Ovary (tissue), 9 donors: ENCODE measurements around the gene ADAMTS12. TPM values are rescaled to one million over a fixed set of nuclear protein-coding genes. Genes with fewer than 3 reads are reported as not detected.

Experiments
- DNase-seq, 5 donors: peaks; one replicate each; pipeline ENCODE4 v3.0.0-alpha.2; 2019 to 2020
- H3K27ac ChIP-seq, 2 donors: fragments of 200-600 bp; one replicate each; pipeline versions ENCODE4 v1.5.1 to v1.8.0; 2019 to 2022
- H3K27me3 ChIP-seq: fragments of 200-600 bp; one replicate; pipeline ENCODE4 v1.8.0; 2022
- H3K36me3 ChIP-seq: fragments of 200-600 bp; sonication (generic); one replicate; pipeline ENCODE4 v1.5.1; 2019
- H3K4me1 ChIP-seq: one replicate; pipeline ENCODE4 v1.8.1; 2013; ENCODE audit warnings: mild to moderate bottlenecking, moderate library complexity; ENCODE audit not compliant: insufficient read depth
- H3K4me3 ChIP-seq: fragments of 200-600 bp; sonication (generic); one replicate; pipeline ENCODE4 v1.5.1; 2017
- H3K9me3 ChIP-seq, 2 donors: fragments of 200-600 bp in 1 of 2; sonication (generic) in 1 of 2; one replicate each; pipeline versions ENCODE4 v1.5.1 to v1.8.1; 2013 to 2019; ENCODE audit warnings: mild to moderate bottlenecking in 1 of 2, moderate library complexity in 1 of 2
- EP300 ChIP-seq: sonication (generic); formaldehyde crosslinking; IDR thresholded peaks from one replicate; pipeline ENCODE4 v1.6.1; 2017; ENCODE audit warnings: antibody characterized with exemption
- POLR2A ChIP-seq: fragments of 450-650 bp; IDR thresholded peaks from one replicate; pipeline ENCODE4 v1.6.1; 2017; ENCODE audit warnings: antibody characterized with exemption, mild to moderate bottlenecking, moderate library complexity
- WGBS, 3 donors: extraction: QIAGEN DNeasy Blood & Tissue Kit in 1 of 3; methylation state at CpG; one replicate each; pipeline versions ENCODE4 v1.1.5 to v1.1.7; 2013 to 2017; 5-methylcytosine and 5-hydroxymethylcytosine counted together
- intact Hi-C, 4 donors: fragments of 100-400 bp; cut with DNase I; formaldehyde crosslinking; loops; one replicate each; pipeline versions ENCODE4 v1.11.0 to v1.15.1; 2022 to 2023
- polyA plus RNA-seq, 2 donors: library from polyadenylated mRNA; stranded (reverse); fragments of 200-250 nt in 1 of 2; fragments of 350-450 nt in 1 of 2; fragmentation: Illumina TruSeq in 1 of 2; extraction: RNeasy Lipid Tissue Mini Kit (QIAGEN cat#74804) in 1 of 2; gene quantifications; one replicate each; pipeline ENCODE4 v1.2.3, GENCODE V29; 2013 to 2014
- total RNA-seq, 7 donors: library from RNA; depleted of rRNA in 2 of 7; stranded (reverse); fragments of >200 nt in 2 of 7; fragmentation: NEBNext Ultra II Directional in 3 of 7; extraction: Animal tissue kit (Norgen Biotek cat#: 25700) in 3 of 7; gene quantifications; one replicate each; pipeline versions ENCODE4 v1.1.0 to v1.2.4, GENCODE V29; 2016 to 2023
- TF ChIP-seq, protein P1 (sequence below), 3 donors: fragments of 450-650 bp in 2 of 3; fragments of 200-600 bp in 1 of 3; IDR thresholded peaks; one replicate each; pipeline versions ENCODE4 v1.5.1 to v1.8.0; 2016 to 2022; ENCODE audit warnings: antibody characterized with exemption in 3 of 3, mild to moderate bottlenecking in 1 of 3
- donor health status: DM: no; HTN: no; CAD: no; lungs with moderate emphysema.
- donor health status: DM: no; HTN: no; CAD: no.
- donor health status: Bipolar disorder and iron deficiency.
- donor health status: DM: yes; HTN: yes; CAD: no.
- donor health status: DM: no; HTN: no; CAD: no.
- donor health status: DM: yes; HTN: yes; CAD: no.

The ADAMTS12 gene
- total and polyA plus RNA-seq, 9 donors: 2.9 to 9.8 (median 5.5) TPM

DNA sequence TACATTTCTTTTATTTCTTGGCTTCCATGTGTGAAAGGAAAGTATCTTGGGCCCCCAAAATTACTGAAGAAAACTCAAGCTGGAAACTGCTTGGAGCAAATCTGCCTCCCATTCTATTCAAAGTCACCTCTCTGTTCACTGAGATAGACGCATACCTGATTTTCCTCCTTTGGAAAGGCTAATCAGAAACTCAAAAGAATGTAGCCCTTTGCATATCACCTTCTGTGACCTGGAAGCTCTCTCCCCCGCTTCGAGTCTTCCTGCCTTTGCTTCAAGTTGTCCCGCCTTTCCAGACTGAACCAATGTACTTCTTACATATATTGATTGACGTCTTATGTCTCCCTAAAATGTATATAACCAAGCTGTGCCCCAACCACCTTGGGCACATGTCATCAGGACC is 39.3 kb upstream of the ADAMTS12 start:
- Histone ChIP-seq H3K4me3 (no peak overlapping the region), H3K36me3 (no peaks in the 10 kb centered on the region), H3K27me3 (no peaks in the 10 kb centered on the region), H3K27ac (no peak overlapping the region), H3K9me3 (no peaks in the 10 kb centered on the region), H3K4me1 (no peaks in the 10 kb centered on the region)
- no peak for DNase-seq
- TF ChIP-seq POLR2A (no peak), EP300 (no peak)
- TF ChIP-seq, protein P1, sequence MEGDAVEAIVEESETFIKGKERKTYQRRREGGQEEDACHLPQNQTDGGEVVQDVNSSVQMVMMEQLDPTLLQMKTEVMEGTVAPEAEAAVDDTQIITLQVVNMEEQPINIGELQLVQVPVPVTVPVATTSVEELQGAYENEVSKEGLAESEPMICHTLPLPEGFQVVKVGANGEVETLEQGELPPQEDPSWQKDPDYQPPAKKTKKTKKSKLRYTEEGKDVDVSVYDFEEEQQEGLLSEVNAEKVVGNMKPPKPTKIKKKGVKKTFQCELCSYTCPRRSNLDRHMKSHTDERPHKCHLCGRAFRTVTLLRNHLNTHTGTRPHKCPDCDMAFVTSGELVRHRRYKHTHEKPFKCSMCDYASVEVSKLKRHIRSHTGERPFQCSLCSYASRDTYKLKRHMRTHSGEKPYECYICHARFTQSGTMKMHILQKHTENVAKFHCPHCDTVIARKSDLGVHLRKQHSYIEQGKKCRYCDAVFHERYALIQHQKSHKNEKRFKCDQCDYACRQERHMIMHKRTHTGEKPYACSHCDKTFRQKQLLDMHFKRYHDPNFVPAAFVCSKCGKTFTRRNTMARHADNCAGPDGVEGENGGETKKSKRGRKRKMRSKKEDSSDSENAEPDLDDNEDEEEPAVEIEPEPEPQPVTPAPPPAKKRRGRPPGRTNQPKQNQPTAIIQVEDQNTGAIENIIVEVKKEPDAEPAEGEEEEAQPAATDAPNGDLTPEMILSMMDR (IDR thresholded peaks at IDR 0.05): no peak
- intact Hi-C loops: loop anchor here in 1 of 4 donors (10.0 kb wide), 1 partner anchor 496 kb away; no protein-coding TSS in a partner anchor
- WGBS, 3 donors: 74 to 85% (median 85%) methylated on average over 5 of the region's 5 CpGs

DNA sequence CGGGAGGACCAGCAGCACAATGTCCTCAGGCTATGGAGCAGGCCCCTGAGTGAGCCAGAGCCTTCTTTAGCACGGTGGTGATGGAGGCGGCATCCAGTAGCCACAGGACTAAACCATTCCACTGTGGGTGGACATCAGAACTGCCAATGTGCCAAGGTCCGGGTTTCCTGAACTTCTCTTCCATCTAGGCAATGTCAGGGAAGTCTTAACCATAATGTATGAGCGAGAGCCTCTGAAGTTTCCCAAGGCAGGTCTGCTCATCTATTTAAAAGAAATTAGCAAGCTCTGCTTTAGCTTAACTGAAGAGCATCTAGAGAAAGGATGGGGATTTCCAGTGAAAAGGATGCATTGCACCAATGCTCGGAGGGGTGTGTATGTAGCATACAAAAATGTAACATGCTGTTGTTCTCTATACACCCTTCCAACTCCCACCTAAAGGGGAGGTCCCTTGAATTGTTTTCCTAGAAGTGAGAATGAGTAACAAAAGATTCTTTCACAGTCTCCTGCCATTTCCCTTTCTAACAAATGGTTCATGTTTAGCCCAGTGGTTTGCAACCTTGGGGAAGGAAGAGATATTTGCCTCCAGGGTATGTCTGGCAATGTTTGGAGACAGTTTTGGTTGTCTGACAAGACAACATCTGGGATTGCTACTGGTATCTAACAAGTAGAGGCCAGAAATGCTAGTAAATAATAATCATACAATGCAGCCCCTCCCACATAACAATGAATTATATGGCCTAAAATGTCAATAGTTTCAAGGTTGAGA is 38.3 kb upstream of the ADAMTS12 start:
- H3K4me3 ChIP-seq: no peak overlapping the region
- H3K4me1 ChIP-seq: no peaks in the 10 kb centered on the region
- no peak for DNase-seq
- H3K9me3 ChIP-seq: no peaks in the 10 kb centered on the region
- H3K36me3 ChIP-seq: no peaks in the 10 kb centered on the region
- WGBS, 3 donors: 88 to 94% (median 88%) methylated on average over 6 of the region's 6 CpGs
- no peak overlapping the region for H3K27ac ChIP-seq
- intact Hi-C loops: loop anchor here in 2 of 4 donors (10.0 kb wide), 2 partner anchors 305 to 495 kb away; no protein-coding TSS in a partner anchor
- TF ChIP-seq POLR2A (no peak), EP300 (no peak)
- TF ChIP-seq, protein P1 (IDR thresholded peaks at IDR 0.05): no peak
- no peaks in the 10 kb centered on the region for H3K27me3 ChIP-seq

DNA sequence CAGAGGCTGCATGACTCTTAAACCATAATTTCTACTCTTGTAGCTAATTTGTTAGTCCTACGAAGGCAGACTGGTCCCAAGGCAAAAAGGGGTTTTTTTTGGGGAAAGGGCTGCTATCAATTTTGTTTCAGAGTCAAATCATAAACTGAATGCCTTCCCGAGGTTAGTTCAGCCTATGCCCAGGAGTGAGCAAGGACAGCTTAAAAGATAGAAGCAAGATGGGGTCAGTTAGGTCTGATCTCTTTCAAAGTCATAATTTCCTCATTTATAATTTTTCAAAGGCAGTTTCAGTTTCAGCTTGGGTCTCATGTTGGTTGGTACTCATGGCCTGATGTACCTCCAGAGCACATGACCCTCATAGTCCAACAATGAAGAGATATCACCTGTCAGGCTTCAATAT is 36.5 kb upstream of the ADAMTS12 start:
- Histone ChIP-seq H3K36me3 (no peaks in the 10 kb centered on the region), H3K4me1 (no peaks in the 10 kb centered on the region), H3K27me3 (no peaks in the 10 kb centered on the region), H3K4me3 (no peak overlapping the region), H3K27ac (no peak overlapping the region), H3K9me3 (no peaks in the 10 kb centered on the region)
- intact Hi-C loops: loop anchor here in 1 of 4 donors (10.0 kb wide), 1 partner anchor 303 kb away; no protein-coding TSS in a partner anchor
- TF ChIP-seq EP300: no peak
- TF ChIP-seq, protein P1 (IDR thresholded peaks at IDR 0.05): no peak
- TF ChIP-seq POLR2A: no peak
- WGBS, 3 donors: 54 to 64% (median 61%) methylated on average over 2 of the region's 2 CpGs
- DNase-seq: no peak

DNA sequence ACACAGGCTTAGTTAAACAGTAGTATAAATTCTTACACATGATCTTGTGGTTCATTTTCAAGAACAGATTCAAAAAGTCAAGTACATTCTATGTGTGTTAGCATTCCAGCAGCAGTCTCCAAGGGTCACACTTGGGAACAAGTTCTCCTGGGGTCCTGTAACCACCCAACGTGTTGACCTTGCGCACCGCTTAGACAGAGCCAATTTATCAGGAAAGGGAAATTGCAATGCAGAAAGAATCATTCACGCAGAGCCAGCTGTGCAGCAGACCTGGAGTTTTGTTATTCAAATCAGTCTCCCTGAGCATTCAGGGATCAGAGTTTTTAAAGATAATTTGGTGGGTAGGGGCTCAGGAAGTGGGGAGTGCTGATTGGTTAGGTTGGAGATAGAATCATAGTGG is 35.9 kb upstream of the ADAMTS12 start:
- no peaks in the 10 kb centered on the region for H3K36me3 ChIP-seq

More for the DNA sequence above, 35.9 kb upstream of the ADAMTS12 start:
- DNase-seq: no peak
- intact Hi-C loops: loop anchor here in 1 of 4 donors (10.0 kb wide), 1 partner anchor 303 kb away; no protein-coding TSS in a partner anchor
- H3K9me3 ChIP-seq: no peaks in the 10 kb centered on the region
- no peak overlapping the region for H3K4me3 ChIP-seq
- WGBS, 3 donors: 6 to 33% (median 18%) methylated on average over 4 of the region's 4 CpGs
- no peak overlapping the region for H3K27ac ChIP-seq
- H3K4me1 ChIP-seq: no peaks in the 10 kb centered on the region
- H3K27me3 ChIP-seq: no peaks in the 10 kb centered on the region
- no peak for TF ChIP-seq POLR2A
- no peak for TF ChIP-seq EP300
- TF ChIP-seq, protein P1 (IDR thresholded peaks at IDR 0.05): no peak
